ENCODE results near the gene KLK15.

KLK15 gene

GRCh38 chr19:50843205-50843604 lies 9.8 kb upstream of the KLK15 start:
- no peak for FAIRE-seq

- no peak for FAIRE-seq
These were observed 8.8 kb upstream of the KLK15 start for GRCh38 chr19:50842130-50842529.

- no peak for FAIRE-seq
These were observed 6.6 kb upstream of the KLK15 start for GRCh38 chr19:50839712-50840655.

- FAIRE-seq, result no peak
These were observed 4.9 kb upstream of the KLK15 start for GRCh38 chr19:50838239-50838638.

GRCh38 chr19:50837300-50837699 lies 3.9 kb upstream of the KLK15 start:
- FAIRE-seq, result no peak

GRCh38 chr19:50836543-50837195 lies 3.3 kb upstream of the KLK15 start:
- FAIRE-seq, result no peak

GRCh38 chr19:50835785-50836542 lies 2.6 kb upstream of the KLK15 start:
- no peak for FAIRE-seq

- no peak for FAIRE-seq
These were observed 1.9 kb upstream of the KLK15 start for GRCh38 chr19:50835103-50835784.

GRCh38 chr19:50833802-50834167 lies 411 bp upstream of the KLK15 start:
- no peak for FAIRE-seq

GRCh38 chr19:50832666-50833065 lies 708 bp downstream of the KLK15 start:
- no peak for FAIRE-seq

- FAIRE-seq, result no peak
These were observed 2.4 kb downstream of the KLK15 start for GRCh38 chr19:50831026-50831396.

- FAIRE-seq, result no peak
These were observed 2.9 kb downstream of the KLK15 start for GRCh38 chr19:50830266-50831025.

- FAIRE-seq, result no peak
These were observed 3.6 kb downstream of the KLK15 start for GRCh38 chr19:50829801-50830200.

GRCh38 chr19:50827476-50827875 lies 5.9 kb downstream of the KLK15 start:
- no peak for FAIRE-seq

GRCh38 chr19:50826492-50827240 lies 6.7 kb downstream of the KLK15 start:
- FAIRE-seq, result no peak

- FAIRE-seq, result no peak
These were observed 9.9 kb downstream of the KLK15 start, which contains the start of gene KLK1 for GRCh38 chr19:50823389-50824042. KLK1 (minus strand) TSS chr19:50823787; CDS start chr19:50823748, 39 bp downstream.

GRCh38 chr19:50822661-50823208 lies 10.6 kb downstream of the KLK15 start:
- no peak for FAIRE-seq

GRCh38 chr19:50821622-50822021 lies 11.8 kb downstream of the KLK15 start:
- FAIRE-seq, result no peak

- FAIRE-seq, result no peak
These were observed 12.1 kb downstream of the KLK15 start for GRCh38 chr19:50821248-50821612.

- no peak for FAIRE-seq
These were observed 12.7 kb downstream of the KLK15 start for GRCh38 chr19:50820549-50821247.

Data from colon (tissue), 2 donors.